ENCODE results near the gene PFDN6. TPM values are rescaled to one million over a fixed set of nuclear protein-coding genes. Genes with fewer than 3 reads are reported as not detected.

Gene PFDN6
- total and polyA plus RNA-seq, 2 of the 13 experiments (the other 11 are each of a cell fraction or from before 2014, with no cell fraction given) = 75.5 to 87.0 TPM

DNA sequence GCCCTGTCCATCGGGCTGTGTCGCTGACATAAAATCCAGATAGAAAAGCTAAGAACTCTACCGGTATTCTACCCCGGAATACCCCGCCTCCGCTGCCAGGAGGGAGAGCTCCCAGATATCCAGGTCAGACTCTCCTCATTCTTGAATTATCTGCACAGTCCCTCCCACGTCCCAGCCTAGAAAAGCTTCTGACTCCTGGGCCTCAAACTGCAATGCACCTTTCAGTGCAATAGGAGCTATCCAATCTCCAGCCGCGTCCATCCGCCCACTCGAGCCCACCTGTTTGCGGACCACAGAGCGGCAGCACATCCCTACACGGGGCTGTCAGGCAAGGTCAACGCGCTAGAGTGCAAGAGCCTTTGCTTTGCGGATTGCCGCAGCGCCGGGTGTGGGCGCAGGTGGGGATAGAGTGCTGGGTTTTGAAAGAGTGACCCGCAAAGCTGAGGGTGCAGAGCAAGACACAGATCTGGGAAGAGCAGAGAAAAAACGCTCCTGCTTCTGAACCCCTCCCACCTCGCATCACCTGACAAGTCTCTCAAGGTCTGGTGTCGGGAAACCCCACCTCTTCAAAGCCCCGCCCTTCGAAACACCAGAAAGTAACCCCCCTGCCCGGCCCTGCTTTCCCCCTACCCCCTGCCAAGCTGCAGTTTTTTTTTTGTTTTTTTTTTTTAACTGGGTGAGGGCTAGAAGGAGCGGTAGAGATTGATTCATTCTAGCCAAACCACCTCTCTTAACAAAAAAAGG is 23.1 kb downstream of the PFDN6 start (continued):
- TF ChIP-seq, protein P1, sequence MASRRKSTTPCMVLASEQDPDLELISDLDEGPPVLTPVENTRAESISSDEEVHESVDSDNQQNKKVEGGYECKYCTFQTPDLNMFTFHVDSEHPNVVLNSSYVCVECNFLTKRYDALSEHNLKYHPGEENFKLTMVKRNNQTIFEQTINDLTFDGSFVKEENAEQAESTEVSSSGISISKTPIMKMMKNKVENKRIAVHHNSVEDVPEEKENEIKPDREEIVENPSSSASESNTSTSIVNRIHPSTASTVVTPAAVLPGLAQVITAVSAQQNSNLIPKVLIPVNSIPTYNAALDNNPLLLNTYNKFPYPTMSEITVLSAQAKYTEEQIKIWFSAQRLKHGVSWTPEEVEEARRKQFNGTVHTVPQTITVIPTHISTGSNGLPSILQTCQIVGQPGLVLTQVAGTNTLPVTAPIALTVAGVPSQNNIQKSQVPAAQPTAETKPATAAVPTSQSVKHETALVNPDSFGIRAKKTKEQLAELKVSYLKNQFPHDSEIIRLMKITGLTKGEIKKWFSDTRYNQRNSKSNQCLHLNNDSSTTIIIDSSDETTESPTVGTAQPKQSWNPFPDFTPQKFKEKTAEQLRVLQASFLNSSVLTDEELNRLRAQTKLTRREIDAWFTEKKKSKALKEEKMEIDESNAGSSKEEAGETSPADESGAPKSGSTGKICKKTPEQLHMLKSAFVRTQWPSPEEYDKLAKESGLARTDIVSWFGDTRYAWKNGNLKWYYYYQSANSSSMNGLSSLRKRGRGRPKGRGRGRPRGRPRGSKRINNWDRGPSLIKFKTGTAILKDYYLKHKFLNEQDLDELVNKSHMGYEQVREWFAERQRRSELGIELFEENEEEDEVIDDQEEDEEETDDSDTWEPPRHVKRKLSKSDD (CRISPR knock-in tag; IDR thresholded peaks at IDR 0.05; ENCODE audit: low read depth) = 0 out of 2 replicates have a peak, but pooled peaks have one; percentile 53
- TF ChIP-seq ZNF766 (CRISPR knock-in tag; IDR thresholded peaks at IDR 0.05; ENCODE audit: borderline replicate concordance) (no peak; the same call in 1 of the 2 replicates), SP1 (IDR thresholded peaks at IDR 0.05) (no peak), SP1 (CRISPR knock-in tag; IDR thresholded peaks at IDR 0.05) (peak; percentile 49; the same call in 1 of the 2 replicates), HOXA7 (CRISPR knock-in tag; IDR thresholded peaks at IDR 0.05) (no peak), FOXA1 (IDR thresholded peaks at IDR 0.05) (no peak), FOXA1 (CRISPR knock-in tag; IDR thresholded peaks at IDR 0.05) (peak; percentile 28; the same call in 1 of the 2 replicates), ZFP36L1 (CRISPR knock-in tag; IDR thresholded peaks at IDR 0.05) (0 out of 2 replicates have a peak, but pooled peaks have one; percentile 26), ZNF383 (CRISPR knock-in tag; IDR thresholded peaks at IDR 0.05; ENCODE audit: borderline replicate concordance) (no peak), NR0B2 (CRISPR knock-in tag; IDR thresholded peaks at IDR 0.05) (no peak), KDM1A (CRISPR knock-in tag; IDR thresholded peaks at IDR 0.05) (no peak), ZSCAN31 (CRISPR knock-in tag; IDR thresholded peaks at IDR 0.05; ENCODE audit: low read depth) (peak; percentile 40; the same call in 1 of the 2 replicates), ZNF747 (CRISPR knock-in tag; IDR thresholded peaks at IDR 0.05; ENCODE audit: borderline replicate concordance) (peak; percentile 73), RAD21 (CRISPR knock-in tag; IDR thresholded peaks at IDR 0.05) (peak; percentile 70), MAX (IDR thresholded peaks at IDR 0.05) (peak; percentile 56; the same call in 1 of the 2 replicates)
- TF ChIP-seq, protein P2, sequence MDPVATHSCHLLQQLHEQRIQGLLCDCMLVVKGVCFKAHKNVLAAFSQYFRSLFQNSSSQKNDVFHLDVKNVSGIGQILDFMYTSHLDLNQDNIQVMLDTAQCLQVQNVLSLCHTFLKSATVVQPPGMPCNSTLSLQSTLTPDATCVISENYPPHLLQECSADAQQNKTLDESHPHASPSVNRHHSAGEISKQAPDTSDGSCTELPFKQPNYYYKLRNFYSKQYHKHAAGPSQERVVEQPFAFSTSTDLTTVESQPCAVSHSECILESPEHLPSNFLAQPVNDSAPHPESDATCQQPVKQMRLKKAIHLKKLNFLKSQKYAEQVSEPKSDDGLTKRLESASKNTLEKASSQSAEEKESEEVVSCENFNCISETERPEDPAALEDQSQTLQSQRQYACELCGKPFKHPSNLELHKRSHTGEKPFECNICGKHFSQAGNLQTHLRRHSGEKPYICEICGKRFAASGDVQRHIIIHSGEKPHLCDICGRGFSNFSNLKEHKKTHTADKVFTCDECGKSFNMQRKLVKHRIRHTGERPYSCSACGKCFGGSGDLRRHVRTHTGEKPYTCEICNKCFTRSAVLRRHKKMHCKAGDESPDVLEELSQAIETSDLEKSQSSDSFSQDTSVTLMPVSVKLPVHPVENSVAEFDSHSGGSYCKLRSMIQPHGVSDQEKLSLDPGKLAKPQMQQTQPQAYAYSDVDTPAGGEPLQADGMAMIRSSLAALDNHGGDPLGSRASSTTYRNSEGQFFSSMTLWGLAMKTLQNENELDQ (CRISPR knock-in tag; IDR thresholded peaks at IDR 0.05; ENCODE audit: borderline replicate concordance) = peak; percentile 17; the same call in 1 of the 2 replicates
- TF ChIP-seq, protein P3, sequence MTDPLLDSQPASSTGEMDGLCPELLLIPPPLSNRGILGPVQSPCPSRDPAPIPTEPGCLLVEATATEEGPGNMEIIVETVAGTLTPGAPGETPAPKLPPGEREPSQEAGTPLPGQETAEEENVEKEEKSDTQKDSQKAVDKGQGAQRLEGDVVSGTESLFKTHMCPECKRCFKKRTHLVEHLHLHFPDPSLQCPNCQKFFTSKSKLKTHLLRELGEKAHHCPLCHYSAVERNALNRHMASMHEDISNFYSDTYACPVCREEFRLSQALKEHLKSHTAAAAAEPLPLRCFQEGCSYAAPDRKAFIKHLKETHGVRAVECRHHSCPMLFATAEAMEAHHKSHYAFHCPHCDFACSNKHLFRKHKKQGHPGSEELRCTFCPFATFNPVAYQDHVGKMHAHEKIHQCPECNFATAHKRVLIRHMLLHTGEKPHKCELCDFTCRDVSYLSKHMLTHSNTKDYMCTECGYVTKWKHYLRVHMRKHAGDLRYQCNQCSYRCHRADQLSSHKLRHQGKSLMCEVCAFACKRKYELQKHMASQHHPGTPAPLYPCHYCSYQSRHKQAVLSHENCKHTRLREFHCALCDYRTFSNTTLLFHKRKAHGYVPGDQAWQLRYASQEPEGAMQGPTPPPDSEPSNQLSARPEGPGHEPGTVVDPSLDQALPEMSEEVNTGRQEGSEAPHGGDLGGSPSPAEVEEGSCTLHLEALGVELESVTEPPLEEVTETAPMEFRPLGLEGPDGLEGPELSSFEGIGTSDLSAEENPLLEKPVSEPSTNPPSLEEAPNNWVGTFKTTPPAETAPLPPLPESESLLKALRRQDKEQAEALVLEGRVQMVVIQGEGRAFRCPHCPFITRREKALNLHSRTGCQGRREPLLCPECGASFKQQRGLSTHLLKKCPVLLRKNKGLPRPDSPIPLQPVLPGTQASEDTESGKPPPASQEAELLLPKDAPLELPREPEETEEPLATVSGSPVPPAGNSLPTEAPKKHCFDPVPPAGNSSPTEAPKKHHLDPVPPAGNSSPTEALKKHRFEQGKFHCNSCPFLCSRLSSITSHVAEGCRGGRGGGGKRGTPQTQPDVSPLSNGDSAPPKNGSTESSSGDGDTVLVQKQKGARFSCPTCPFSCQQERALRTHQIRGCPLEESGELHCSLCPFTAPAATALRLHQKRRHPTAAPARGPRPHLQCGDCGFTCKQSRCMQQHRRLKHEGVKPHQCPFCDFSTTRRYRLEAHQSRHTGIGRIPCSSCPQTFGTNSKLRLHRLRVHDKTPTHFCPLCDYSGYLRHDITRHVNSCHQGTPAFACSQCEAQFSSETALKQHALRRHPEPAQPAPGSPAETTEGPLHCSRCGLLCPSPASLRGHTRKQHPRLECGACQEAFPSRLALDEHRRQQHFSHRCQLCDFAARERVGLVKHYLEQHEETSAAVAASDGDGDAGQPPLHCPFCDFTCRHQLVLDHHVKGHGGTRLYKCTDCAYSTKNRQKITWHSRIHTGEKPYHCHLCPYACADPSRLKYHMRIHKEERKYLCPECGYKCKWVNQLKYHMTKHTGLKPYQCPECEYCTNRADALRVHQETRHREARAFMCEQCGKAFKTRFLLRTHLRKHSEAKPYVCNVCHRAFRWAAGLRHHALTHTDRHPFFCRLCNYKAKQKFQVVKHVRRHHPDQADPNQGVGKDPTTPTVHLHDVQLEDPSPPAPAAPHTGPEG (CRISPR knock-in tag; IDR thresholded peaks at IDR 0.05) = 0 out of 2 replicates have a peak, but pooled peaks have one; percentile 53
